GM19467 (cell line): ENCODE data around the gene KLF2.
"Not testable (repeated sequence)": the region's sequence is repeated elsewhere in the genome, so short reads cannot be mapped to it uniquely, and the experiment has no call there.

ENCODE experiments used
- ATAC-seq: cut with Tn5 transposase; IDR thresholded peaks from one replicate; pipeline ENCODE4 v1.9.1; 2021; ENCODE audit warnings: mild to moderate bottlenecking, moderate library complexity; ENCODE audit not compliant: unreplicated experiment

Gene KLF2

DNA sequence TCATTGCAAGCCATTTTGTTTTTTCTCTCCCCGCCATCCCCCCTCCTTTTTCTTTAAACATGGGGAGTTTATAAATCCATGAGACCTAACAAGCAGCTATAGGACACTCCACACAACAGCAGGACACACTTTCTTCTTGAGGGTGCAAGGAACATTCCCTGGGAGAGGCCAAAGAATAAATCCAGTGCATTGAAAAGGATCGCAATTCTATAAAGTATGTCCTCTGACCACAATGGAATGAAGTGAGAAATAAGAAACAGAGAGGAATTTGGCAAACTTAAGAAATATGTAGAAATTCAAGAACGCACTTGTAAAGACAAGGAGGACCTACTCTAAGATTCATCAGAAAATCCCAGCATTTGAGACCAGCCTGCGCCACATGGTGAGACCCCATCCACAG is 11.9 kb downstream of the KLF2 start:
- ATAC-seq = no peak

DNA sequence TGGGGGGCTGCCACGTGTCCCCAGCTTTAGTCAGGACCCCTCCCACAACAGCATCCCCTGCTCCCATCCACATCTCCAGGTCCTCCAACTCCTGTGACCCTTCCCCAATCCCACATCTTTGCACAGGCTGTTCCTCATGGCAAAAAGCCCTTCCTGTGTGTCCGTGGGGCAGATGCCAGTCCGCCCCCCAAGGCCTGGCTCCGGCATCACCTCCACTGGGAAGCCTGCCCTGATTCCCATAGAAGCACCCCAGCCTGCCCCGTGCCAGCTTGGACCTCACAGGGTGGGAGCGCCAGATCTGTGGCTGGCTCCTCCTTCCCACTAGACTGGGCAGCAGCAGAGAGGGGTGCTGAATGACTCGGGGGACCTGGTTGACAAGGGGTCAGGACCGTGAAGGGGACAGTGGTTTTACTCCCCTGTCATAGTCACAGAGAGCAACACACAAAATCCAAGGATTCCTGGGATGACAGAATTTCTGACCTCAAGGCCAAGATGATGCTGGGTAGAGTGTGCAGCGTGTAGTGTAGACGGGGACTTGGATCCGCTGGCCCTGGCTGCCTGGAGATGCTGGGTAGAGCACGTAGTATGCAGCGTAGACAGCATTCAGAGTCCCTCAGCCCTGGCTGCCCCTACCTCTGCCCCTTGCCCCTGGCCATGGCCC is 13.3 kb downstream of the KLF2 start:
- ATAC-seq = no peak

DNA sequence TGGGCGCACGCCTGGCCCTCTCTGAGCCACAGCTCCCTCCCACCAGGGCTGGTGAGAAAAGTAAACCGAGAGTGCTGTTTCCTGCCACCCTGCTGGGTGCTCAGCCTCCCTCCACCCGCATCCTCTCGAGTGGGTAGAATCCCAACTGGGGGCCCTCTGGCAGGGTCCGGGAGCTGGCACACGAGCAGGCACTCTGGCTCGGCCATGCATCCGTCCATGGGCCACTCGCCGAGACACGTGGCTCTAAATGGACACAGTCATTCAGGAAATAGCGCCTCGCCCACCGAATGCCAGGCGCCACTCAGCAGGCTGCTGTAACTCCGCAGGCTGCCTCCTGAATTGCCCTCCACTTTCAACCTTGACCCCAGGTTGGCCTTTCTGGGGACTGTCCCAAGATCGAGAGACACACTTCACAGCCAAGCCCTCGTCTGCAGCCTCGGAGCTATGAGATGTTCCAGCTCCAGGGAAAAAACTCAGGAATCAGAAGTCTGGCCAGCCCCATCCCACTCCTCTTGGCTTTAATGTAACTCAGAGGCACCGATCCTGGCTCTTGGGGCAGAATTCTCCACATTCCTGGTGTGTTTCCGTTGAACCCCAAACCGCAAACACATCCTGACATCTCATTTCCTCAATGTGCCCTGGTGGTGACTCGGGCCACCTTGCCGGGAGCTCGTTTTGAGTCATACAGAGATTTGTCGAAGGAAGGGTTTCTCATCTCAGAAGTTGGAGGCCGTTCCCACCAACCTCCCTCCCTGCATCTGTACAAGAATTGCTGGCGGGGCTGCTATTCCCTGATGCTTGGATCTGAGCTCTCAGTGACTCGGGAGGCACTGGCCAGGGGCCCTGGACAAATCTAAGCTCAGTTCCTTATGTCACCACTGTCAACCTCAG is 14.1 kb downstream of the KLF2 start:
- ATAC-seq = no peak

DNA sequence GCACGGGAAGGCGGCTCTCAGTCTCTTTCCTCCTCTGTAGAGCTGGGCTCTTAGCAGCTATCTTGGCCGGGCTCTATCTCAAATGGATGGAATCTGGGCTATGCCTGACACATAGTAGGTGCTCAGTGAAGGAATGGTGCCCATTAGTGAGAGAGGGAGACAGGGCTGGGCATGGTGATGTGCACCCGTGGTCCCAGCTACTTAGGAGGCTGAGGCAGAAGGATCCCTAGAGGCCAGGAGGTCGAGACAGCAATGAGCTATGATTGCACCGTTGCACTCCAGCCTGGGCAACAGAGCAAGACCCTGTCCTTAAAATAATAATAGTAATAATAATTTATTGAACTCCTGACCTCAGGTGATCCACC is 14.7 kb downstream of the KLF2 start:
- no peak for ATAC-seq

DNA sequence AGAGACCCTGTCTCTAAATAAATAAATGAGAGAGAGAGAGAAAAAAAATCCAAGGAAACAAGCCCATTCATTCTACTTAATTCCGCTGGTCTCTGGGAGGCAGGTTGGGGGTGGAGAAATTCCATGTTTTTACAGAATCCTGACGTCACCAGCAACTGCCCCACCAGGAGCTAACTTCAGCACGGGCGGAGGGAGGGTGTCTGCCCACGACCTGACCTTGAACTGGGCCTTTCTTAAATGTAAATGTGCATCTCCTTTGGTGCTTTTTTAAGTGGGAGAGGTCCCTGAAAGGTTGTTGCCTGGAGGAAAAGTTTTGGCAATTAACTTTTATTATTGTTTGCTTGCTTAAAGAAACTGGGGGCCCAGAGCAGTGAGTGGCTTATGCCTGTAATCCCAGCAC is 15.5 kb downstream of the KLF2 start:
- no peak for ATAC-seq

DNA sequence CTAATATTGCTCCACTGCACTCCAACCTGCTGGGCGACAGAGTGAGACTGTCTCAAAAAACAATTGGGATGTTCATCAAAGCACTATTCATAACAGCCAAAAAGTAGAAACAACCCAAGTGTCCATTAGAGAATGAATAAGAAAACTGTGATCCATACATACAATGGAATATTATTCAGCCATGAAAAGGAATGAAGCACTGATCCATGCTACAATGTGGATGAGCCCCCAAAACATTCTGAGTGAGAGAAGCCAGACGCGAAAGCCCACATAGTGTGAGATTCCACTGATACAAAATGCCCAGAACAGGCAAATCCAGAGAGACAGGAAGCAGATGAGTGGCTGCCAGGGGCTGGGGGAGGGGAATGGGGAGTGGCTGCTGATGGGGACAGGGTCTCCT is 16.0 kb downstream of the KLF2 start:
- no peak for ATAC-seq

DNA sequence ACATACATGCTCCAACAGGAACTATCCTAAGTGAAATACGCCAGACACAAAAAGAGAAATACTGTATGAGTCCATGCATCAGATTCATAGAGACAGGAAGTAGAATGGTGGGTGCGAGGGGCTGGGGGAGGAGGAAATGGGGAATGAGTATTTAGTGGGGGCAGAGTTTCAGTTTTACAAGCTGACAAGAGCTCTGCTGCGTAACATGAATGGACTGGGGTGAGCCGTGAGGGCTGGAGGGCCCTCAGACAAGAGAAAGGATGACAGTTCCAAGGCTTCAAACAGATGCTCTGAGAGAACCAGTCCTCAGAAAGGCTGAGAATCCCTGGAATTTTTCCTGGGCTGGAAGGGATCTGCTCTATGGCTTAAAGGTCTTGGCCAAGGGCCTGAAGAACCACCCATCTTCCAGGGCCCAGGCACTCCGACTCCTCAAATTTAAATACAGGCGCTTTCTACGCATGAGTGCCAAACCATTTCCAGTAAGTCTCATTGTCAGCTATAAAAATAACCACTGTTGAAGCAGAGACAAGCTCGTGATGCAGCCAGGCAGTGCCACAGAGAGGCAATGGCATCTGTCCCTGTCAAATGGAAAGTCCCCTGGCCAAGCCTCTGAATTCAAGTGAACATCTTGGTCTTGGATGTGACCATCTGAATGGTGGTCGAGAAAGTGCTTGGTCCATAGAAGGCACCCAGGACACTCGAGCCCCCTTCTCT is 17.5 kb downstream of the KLF2 start:
- peak; percentile 54 for ATAC-seq

DNA sequence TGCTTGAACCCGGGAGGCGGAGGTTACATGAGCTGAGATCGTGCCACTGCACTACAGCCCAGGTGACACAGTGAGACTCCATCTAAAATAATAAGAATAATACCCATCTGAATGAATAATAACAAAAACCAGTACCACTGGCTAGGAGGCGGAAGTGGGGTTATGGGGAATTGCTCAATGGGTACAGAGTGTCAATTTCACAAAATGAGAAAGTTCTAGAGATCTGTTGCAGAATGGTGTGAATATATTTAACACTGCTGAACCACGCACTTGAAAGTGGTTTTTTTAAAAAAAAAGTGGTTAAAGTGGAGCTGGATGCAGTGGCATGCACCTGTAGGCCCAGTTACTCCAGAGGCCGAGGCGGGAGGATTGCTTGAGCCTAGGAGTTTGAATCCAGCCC is 18.5 kb downstream of the KLF2 start:
- no peak for ATAC-seq

DNA sequence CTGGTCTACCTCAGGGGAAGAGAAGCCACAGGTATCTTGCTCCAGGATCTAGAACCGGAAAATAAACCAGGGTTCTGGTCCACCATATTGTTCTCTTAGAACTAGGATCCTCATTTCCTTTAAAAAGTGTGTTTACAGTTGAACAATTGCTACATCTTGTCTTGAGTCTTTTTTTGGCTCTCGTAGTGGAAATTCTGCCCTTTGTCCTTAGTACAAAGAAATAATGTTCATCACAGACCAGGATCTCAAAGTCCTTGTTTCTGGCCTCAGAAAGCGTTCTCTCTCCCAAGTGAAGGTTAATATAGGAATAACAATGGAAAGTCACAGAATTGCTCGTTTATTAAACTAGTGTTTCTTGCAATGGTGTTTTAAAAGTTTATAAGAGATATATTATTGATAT is 20.8 kb downstream of the KLF2 start:
- no peak for ATAC-seq

DNA sequence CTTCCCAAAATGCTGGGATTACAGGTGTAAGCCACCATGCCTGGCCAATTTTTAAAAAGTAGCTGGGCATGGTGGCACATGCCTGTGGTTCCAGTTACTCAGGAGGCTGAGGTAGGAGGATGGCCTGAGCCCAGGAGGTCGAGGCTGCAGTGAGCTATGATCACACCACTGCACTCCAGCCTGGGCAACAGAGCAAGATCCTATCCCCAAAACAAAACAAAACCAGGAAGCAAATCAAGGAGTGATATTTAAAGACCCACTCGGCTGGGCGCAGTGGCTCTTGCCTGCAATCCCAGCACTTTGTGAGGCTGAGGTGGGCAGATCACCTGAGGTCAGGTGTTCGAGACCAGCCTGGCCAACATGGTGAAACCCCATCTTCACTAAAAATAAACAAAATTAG is 22.5 kb downstream of the KLF2 start:
- not testable (repeated sequence) for ATAC-seq

DNA sequence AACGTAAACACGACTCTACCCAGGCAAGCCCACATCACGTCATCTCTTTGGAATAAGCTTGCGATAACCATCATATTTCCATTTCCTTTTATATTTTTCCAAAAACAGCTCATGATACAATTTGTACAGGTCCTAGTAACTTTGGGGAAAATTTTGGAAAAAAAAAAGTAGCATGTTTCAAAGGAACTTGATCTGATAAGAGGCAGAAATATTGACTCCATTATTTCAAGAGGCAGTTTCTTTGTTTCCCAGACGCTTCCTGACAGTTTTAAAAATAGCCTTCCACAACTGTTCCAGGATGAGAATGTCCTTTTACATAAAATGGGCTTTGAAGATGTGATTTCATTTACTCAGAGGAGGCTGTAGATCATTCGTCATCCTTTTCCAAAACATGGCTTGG is 23.1 kb downstream of the KLF2 start:
- ATAC-seq = no peak

DNA sequence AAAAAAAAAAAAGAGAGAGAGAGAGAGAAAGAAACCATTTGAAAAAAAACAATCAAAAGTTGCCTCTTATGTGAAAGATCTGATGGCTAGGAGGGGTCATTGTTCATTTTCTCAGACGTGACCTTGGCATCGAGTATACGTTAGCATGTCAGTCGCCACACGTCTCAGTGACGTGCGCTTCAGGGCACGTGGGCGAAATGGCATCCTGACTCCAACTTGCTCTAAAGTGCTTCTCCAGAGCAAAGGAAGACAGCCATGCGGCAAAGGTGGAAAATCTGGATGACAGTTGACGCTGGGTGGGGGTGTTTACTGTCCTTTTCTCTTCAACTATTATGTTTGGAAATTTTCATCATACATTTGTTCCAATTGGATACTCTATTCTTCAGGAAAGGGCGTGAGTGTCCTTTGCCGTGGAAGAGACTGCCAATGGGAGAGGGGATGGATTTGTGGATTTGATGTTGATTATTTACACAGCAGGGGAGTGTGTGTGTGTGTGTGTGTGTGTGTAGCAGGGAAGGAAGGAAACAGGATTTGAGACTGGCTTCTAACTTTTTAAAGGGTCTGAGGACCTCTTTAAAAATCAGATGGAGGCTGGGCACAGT is 25.0 kb downstream of the KLF2 start:
- ATAC-seq = no peak

DNA sequence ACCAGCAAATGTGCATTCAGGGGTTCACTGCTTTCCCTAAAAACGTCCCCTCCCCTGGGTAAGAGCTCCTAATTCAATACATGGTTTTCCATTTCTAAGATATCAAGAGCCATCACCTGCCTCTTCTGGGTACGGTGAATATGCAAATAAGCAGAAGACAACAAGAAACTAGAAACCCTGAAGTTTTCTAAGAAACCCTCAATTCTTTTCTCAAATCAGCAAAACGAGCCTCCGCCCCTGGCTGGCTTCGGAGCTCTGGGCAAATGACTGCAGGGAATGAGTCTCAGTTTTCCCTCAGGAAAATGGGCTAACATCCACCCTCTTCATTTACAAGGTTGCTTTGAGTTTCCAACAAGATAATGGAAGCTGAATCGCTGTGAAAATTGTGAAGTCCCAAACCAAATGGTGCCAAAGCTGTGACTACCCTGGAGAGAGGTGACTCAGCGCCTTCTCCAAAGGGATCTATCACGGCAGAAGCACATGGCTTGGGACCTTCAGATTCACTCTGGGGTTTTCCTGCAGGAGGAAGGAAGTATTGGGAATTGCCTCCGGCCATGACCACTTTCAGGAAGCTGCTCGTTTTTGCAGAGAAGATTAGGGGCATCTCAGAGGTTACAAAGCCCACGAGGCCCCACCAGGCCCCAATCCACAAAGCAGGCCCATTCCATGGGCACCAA is 26.6 kb downstream of the KLF2 start:
- ATAC-seq = no peak

DNA sequence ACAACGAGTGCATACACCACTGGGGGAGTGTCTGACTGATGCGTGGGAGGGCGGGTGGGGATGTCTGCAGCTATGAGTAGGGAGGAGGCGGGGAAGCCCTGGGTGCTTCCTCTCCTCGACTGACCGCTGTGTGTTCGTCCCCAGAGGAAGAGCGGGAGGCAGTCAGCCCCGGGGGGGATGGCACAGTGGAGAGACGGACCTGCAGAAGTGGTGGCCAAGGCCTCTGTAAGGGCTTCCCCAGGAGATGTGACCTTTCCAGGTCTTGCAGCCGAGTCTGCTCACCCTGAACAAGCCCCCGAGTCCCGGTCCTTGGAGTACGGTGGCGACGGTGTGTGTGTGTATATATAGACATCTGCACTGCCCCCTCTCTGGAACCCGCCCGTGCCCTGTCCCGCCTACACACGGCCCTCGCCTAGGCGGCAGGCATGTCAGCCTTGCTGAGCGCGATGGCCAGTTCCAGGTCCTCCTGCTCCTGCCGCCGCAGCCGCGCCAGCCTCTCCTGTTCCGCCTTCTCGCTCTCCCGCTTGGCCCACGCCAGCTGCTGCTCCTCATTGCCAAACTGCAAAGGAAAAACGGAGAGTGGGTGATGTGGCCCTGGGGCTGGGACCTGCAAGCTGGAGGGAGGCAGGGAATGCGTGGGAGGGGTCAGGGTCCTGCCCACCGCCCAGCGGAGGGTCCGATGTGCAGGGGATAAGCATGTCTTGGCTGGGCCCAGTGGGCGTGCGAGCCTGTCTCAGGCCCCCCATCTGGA is 30.8 kb downstream of the KLF2 start:
- ATAC-seq = no peak

DNA sequence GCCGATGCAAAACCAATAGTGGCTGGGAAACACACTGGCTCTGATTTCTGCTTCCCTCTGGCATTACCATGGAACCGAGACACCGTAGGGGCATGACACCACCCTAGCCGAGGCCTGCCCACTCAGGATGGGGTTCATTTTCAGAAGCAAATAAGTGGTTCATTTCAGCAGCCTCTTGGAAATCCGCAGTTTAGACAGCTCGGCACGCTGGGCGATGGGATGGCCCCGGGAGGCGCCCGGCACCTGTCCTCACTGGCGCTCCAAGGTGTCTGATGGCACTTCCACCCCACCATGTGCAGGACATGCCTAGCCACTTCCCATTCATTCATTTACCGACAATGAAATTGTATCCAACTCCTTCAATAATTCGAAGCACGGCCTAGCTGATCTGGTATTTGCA is 33.8 kb downstream of the KLF2 start:
- ATAC-seq = no peak

DNA sequence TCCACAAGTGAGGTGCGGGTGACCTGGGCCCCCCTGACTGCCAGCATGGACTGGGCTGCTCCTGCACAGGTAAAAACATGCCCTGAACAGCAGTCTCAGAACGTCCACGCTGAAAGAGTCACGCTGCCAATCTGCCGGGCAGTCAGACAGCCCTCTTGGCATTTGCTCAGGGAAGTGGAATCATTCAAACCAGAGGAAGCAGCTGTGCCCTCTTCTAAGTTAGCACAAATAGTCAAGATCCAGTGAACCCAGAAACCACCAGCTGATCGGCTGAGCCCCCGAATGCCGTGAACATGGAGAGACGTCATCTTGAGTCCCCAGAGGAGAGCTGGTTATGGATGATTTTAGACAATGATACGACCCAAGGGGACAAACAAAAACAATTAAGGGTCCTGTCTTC is 34.4 kb downstream of the KLF2 start:
- no peak for ATAC-seq

DNA sequence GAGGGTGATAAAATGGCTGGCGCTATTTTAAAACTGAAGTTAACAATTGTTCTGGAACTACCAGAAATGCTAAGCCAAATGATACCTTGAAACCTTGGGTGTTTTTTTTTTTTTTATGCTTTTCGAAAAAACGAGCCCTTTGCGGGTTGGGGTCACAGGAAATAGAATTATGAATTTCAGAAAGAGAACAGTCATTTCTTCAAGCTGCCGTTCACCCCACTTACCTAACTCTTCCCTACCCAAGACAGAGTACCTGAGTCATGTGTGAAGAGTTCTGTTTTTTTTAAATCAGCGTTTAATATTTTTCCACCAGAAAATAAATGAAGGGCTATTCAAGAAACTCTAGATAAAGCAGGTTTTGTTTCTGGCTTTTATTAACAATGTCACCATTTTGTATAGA is 35.3 kb downstream of the KLF2 start:
- no peak for ATAC-seq

DNA sequence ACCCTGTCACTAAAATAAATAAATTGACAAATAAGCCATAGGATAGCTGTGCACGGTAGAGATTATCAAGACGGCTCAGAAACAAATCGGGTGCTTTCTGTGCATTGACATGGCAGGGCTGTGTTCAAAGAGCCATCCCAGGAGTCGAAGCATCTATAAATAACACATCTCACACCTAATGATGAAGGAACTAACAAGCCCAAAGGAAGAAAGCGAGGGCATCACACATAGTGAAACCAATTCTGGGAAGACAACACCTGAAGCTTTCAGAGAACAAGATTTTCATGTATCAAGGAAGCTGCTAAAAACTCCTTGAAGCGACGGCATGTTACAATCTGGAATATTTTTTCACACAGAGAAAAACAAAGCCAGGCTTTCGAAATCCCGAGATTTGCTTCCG is 36.1 kb downstream of the KLF2 start:
- no peak for ATAC-seq

DNA sequence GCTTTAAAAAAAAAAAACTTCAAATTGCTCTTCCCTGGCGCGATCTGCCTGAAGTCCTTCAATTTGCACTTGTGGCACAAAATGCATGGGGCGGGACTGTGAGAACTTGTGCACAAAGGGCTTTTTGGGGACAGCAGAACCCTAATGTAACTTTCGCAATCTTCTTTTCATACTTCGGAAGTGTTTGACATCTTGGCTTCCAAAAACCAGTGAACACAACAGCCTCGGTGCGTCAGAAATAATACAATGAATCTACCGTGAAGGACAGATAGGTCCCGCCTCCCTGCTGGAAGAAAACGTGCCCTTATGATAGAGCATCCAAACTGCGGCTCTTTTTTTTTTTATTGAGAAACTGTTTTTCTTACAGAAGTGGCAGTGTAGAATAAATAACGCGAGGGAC is 36.6 kb downstream of the KLF2 start:
- no peak for ATAC-seq

DNA sequence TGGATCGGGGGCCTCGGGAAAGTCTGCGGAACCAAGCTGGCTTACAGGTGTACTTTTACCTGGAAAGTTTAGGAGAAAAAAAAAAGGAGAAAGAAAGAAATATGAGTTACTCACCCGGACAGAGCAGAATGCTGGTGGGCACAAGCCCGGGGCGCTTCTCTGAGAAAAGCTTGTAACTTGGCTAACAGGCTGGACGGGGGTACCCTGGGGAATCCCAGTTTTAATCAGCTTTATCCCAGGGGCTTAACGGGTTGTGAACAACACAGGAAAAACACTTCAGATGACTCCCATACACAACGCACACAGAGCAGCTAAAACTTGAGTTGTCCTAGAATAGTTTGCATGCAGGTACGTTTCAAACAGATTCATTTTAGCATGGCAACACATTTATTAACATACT is 37.3 kb downstream of the KLF2 start:
- ATAC-seq = no peak
